ENCODE measurements around the gene SLC27A2. TPM values are rescaled to one million over a fixed set of nuclear protein-coding genes. Genes with fewer than 3 reads are reported as not detected.
A peak's percentile ranks its signal among the peaks of the same experiment; 100 is the strongest.
"Not testable (repeated sequence)": the region's sequence is repeated elsewhere in the genome, so short reads cannot be mapped to it uniquely, and the experiment has no call there.

The SLC27A2 gene
- 0.42 TPM for total RNA-seq

- Histone ChIP-seq H3K27me3 (ENCODE audit: insufficient read depth, low read length) (peaks cover 4% of the 10 kb centered on the region), H3K4me3 (ENCODE audit: low read length) (peak within 1 kb of the TSS; percentile 49), H3K4me1 (ENCODE audit: insufficient read depth, low read length) (peaks cover 17% of the 10 kb centered on the region), H3K9me3 (ENCODE audit: low read depth, low read length) (no peaks in the 10 kb centered on the region)
These were observed at the start of gene SLC27A2 for GRCh38 chr15:50181969-50182218. SLC27A2 (plus strand) TSS chr15:50182196; CDS start chr15:50182428, 232 bp downstream.

DNA sequence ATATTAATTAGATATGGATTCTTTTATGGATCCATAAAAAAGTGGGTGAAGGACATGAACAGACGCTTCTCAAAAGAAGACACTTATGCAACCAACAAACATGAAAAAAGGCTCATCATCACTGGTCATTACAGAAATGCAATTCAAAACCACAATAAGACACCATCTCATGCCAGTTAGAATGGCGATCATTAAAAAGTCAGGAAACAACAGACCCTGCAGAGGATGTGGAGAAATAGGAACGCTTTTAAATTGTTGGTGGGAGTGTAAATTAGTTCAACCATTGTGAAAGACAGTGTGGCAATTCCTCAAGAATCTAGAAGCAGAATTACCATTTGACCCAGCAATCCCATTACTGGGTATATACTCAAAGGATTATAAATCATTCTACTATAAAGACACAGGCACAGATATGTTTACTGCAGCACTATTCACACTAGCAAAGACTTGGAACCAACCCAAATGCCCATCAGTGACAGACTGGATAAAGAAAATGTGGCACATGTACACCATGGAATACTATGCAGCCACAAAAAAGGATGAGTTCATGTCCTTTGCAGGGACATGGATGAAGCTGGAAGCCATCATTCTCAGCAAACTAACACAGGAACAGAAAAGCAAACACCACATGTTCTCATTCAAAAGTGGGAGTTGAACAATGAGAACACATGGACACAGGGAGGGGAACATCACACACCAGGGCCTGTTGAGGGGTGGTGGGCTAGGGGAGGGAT, 49.6 kb upstream of the SLC27A2 start:
- not testable (repeated sequence) for H3K27me3 ChIP-seq (ENCODE audit: insufficient read depth, low read length); H3K9me3 ChIP-seq (ENCODE audit: low read depth, low read length); H3K4me3 ChIP-seq (ENCODE audit: low read length)
- peaks cover 49% of the 10 kb centered on the region for H3K4me1 ChIP-seq (ENCODE audit: insufficient read depth, low read length)

DNA sequence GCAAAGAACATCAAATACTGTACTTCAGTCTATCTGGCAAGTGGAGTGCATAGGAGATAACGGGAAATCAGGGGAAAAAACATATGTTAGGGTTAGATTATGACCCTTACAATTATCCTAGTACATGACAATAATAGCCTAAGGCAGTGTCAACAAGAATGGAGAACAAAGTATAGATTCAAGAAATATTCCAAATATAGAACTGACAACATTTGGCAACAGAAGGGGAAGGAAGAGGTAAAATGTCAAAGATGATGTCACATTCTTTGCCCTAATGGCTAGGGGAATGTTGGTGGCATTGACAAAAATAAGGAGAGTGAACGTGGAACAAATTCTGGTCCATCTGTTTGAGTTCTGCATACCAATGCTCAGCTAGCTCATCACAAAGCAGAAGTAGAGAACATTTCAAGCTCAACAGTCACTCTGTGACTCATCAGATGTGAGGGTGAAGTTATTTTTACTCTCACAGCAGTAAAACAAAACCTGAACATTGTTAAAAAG, 47.4 kb upstream of the SLC27A2 start:
- H3K27me3 ChIP-seq (ENCODE audit: insufficient read depth, low read length) = no peaks in the 10 kb centered on the region
- peaks cover 35% of the 10 kb centered on the region for H3K4me1 ChIP-seq (ENCODE audit: insufficient read depth, low read length)
- no peak overlapping the region for H3K4me3 ChIP-seq (ENCODE audit: low read length)
- no peaks in the 10 kb centered on the region for H3K9me3 ChIP-seq (ENCODE audit: low read depth, low read length)

- Histone ChIP-seq H3K4me1 (ENCODE audit: insufficient read depth, low read length) (peaks cover 35% of the 10 kb centered on the region), H3K4me3 (ENCODE audit: low read length) (no peak overlapping the region), H3K9me3 (ENCODE audit: low read depth, low read length) (no peaks in the 10 kb centered on the region), H3K27me3 (ENCODE audit: insufficient read depth, low read length) (no peaks in the 10 kb centered on the region)
These were observed 46.9 kb upstream of the SLC27A2 start for GRCh38 chr15:50135031-50135551.

DNA sequence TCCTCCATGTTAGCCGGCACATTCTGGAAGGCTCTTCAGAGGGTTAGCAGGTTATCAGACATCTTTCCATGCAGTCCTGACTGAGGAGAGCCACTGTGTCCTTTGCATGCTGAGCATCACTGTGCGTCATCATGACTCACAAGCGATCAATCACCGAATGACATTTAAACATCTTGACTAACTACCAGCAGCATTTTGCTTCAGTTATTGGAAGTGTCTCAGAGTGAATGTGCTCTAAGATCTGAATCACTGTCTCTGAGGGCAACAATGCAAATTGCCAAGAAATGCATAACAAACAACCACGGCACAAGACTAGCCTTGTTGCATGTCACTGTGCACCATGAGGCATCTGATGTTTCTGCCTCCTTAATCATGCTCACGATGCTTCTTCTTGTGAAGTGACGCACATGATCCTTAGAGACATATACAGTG, 44.6 kb upstream of the SLC27A2 start:
- H3K27me3 ChIP-seq (ENCODE audit: insufficient read depth, low read length) = no peaks in the 10 kb centered on the region
- no peaks in the 10 kb centered on the region for H3K9me3 ChIP-seq (ENCODE audit: low read depth, low read length)
- H3K4me3 ChIP-seq (ENCODE audit: low read length) = no peak overlapping the region
- H3K4me1 ChIP-seq (ENCODE audit: insufficient read depth, low read length) = peaks cover 42% of the 10 kb centered on the region

GRCh38 chr15:50137893-50138292, 44.1 kb upstream of the SLC27A2 start:
- no peaks in the 10 kb centered on the region for H3K27me3 ChIP-seq (ENCODE audit: insufficient read depth, low read length)

DNA sequence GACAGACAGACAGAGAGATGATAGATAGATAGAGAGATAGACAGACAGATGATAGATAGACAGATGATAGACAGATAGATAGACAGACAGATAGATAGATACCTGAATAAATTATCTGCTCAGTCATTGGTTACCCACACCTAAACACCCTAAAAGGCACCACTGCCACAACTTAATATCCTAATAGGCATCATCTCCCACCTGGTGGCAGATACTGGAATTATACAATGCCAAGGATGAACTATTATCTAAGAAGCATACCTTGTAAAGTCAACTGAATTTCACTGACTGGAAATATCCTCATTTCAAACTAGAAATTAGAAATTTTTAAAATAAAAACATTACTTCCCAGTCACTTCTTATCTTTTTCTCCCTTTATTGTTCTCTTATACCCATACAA, 43.6 kb upstream of the SLC27A2 start:
- Histone ChIP-seq H3K9me3 (ENCODE audit: low read depth, low read length) (no peaks in the 10 kb centered on the region), H3K4me3 (ENCODE audit: low read length) (no peak overlapping the region), H3K4me1 (ENCODE audit: insufficient read depth, low read length) (peaks cover 38% of the 10 kb centered on the region), H3K27me3 (ENCODE audit: insufficient read depth, low read length) (no peaks in the 10 kb centered on the region)

More at GRCh38 chr15:50137893-50138292, 44.1 kb upstream of the SLC27A2 start:
- Histone ChIP-seq H3K4me3 (ENCODE audit: low read length) (no peak overlapping the region), H3K4me1 (ENCODE audit: insufficient read depth, low read length) (peaks cover 42% of the 10 kb centered on the region), H3K9me3 (ENCODE audit: low read depth, low read length) (no peaks in the 10 kb centered on the region)

GRCh38 chr15:50140098-50140497, 41.9 kb upstream of the SLC27A2 start:
- Histone ChIP-seq H3K4me3 (ENCODE audit: low read length) (no peak overlapping the region), H3K9me3 (ENCODE audit: low read depth, low read length) (no peaks in the 10 kb centered on the region), H3K27me3 (ENCODE audit: insufficient read depth, low read length) (no peaks in the 10 kb centered on the region), H3K4me1 (ENCODE audit: insufficient read depth, low read length) (peaks cover 23% of the 10 kb centered on the region)

- Histone ChIP-seq H3K4me1 (ENCODE audit: insufficient read depth, low read length) (peaks cover 15% of the 10 kb centered on the region), H3K4me3 (ENCODE audit: low read length) (no peak overlapping the region), H3K9me3 (ENCODE audit: low read depth, low read length) (no peaks in the 10 kb centered on the region), H3K27me3 (ENCODE audit: insufficient read depth, low read length) (no peaks in the 10 kb centered on the region)
These were observed 41.0 kb upstream of the SLC27A2 start for GRCh38 chr15:50140983-50141382.

DNA sequence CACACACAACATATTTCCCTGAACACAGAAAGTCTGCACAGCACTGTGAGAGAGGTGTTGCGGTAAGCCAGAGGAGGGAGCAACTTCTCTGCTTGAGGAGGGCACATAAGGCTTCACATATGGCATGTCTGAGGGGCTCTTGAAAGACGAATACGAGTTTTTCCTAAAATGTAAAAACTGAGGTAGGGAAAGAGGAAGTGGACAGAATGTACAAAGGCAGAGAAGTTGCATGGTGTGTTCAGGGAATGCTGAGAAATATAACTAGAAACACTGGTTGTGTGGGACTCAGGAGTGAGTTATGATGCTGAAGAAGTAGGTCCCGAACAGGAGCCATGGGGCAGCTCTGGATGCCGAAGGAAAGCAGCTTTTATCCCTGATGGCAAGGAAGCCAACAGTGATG, 40.1 kb upstream of the SLC27A2 start:
- Histone ChIP-seq H3K9me3 (ENCODE audit: low read depth, low read length) (no peaks in the 10 kb centered on the region), H3K4me3 (ENCODE audit: low read length) (no peak overlapping the region), H3K27me3 (ENCODE audit: insufficient read depth, low read length) (no peaks in the 10 kb centered on the region), H3K4me1 (ENCODE audit: insufficient read depth, low read length) (peaks cover 11% of the 10 kb centered on the region)

DNA sequence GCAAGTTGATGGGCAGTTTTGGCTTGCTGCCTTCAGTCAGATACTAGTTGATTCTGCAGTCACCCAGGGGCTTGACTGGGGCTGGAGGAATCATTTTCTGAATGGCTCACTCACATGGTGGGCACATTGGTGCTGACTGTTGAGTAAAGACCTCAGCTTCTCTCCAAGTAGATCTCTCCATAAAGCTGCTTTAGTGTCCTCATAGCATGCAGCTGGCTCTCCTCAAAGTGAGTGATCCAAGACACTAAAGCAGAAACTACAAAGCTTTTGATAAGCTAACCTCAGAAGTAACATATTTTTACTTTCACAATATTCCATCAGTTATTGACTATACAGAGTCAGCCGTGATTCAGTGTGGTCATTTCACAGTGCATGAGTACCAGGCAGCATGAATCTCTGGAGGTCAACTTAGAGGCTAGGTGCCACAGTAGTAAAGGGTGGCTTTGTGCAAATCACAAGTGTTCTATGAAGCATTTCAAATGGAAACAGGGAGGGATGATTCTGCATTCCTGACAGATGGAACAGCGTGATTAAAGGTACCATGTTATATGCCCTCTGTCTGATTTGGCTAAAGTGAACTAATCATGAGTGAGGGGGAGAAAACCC, 38.6 kb upstream of the SLC27A2 start:
- no peak overlapping the region for H3K4me3 ChIP-seq (ENCODE audit: low read length)
- no peaks in the 10 kb centered on the region for H3K9me3 ChIP-seq (ENCODE audit: low read depth, low read length)
- peaks cover 12% of the 10 kb centered on the region for H3K4me1 ChIP-seq (ENCODE audit: insufficient read depth, low read length)
- no peaks in the 10 kb centered on the region for H3K27me3 ChIP-seq (ENCODE audit: insufficient read depth, low read length)

- Histone ChIP-seq H3K4me1 (ENCODE audit: insufficient read depth, low read length) (peaks cover 12% of the 10 kb centered on the region), H3K27me3 (ENCODE audit: insufficient read depth, low read length) (no peaks in the 10 kb centered on the region), H3K9me3 (ENCODE audit: low read depth, low read length) (no peaks in the 10 kb centered on the region)
These were observed 37.5 kb upstream of the SLC27A2 start for GRCh38 chr15:50144341-50145120.

GRCh38 chr15:50145451-50145872, 36.5 kb upstream of the SLC27A2 start:
- no peaks in the 10 kb centered on the region for H3K27me3 ChIP-seq (ENCODE audit: insufficient read depth, low read length)
- H3K4me1 ChIP-seq (ENCODE audit: insufficient read depth, low read length) = peaks cover 12% of the 10 kb centered on the region
- H3K9me3 ChIP-seq (ENCODE audit: low read depth, low read length) = no peaks in the 10 kb centered on the region
- H3K4me3 ChIP-seq (ENCODE audit: low read length) = no peak overlapping the region

More at GRCh38 chr15:50144341-50145120, 37.5 kb upstream of the SLC27A2 start:
- H3K4me3 ChIP-seq (ENCODE audit: low read length) = no peak overlapping the region

DNA sequence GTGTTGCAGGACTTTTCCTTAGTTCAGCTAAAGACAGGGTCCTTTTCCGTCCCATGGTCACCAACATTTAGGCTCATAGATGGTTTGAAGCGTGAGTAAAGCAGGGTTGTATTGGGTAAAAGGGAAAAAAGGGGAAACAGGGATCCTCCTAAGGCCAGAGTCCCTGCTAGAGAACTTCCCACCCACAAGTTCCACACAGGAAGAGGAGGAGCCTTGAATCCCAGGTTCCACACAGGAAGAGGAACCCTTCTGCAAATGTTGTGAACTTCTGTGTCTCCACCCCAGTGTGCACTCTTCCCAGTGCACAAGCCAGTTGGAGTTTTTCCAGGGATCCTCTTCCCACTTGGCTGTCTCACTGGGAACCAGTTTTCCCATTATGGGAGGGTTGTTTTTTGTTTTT, 35.4 kb upstream of the SLC27A2 start:
- H3K4me1 ChIP-seq (ENCODE audit: insufficient read depth, low read length) = peaks cover 12% of the 10 kb centered on the region
- H3K27me3 ChIP-seq (ENCODE audit: insufficient read depth, low read length) = no peaks in the 10 kb centered on the region
- no peak overlapping the region for H3K4me3 ChIP-seq (ENCODE audit: low read length)
- no peaks in the 10 kb centered on the region for H3K9me3 ChIP-seq (ENCODE audit: low read depth, low read length)

DNA sequence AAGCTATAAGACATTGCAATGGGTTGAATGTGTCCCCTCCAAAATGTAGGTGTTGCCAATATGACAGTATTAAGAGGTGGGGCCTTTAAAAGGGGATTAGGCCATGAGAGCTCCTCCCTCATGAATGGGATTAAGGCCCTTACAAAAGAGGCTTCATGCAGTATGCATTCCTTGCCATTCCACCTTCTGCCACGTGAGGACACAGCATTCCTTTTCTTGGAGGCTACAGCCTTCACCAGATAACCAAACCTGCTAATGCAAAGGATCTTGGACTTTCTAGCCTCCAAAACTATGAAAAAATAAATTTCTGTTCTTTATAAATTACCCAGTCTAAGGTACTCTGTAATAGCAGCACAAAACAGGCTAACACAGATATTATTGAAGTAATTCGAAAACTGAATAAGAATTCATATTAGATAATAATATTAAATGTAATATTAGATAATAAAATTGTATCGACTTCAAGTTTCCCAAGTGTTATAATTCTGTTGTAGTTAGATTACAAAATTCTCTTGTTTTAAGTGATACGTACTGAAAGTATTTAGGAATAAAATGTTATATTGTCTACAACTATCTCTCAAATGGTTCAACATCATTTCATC, 33.5 kb upstream of the SLC27A2 start:
- Histone ChIP-seq H3K27me3 (ENCODE audit: insufficient read depth, low read length) (no peaks in the 10 kb centered on the region), H3K4me1 (ENCODE audit: insufficient read depth, low read length) (peaks cover 5% of the 10 kb centered on the region), H3K9me3 (ENCODE audit: low read depth, low read length) (no peaks in the 10 kb centered on the region), H3K4me3 (ENCODE audit: low read length) (no peak overlapping the region)
